Stimulated activated CD8-positive, alpha-beta memory T cell treated with anti-CD3 and anti-CD28 coated beads, Interleukin-7, amount 100 ng/mL, for 4 hours (primary cell): ENCODE results near the gene TFDP1.

Source experiments
- DNase-seq, 2 donors: peaks; one replicate each; pipeline ENCODE4 v3.0.0-alpha.2; 2020; ENCODE audit warnings: low read depth in 2 of 2

TFDP1 gene

DNA sequence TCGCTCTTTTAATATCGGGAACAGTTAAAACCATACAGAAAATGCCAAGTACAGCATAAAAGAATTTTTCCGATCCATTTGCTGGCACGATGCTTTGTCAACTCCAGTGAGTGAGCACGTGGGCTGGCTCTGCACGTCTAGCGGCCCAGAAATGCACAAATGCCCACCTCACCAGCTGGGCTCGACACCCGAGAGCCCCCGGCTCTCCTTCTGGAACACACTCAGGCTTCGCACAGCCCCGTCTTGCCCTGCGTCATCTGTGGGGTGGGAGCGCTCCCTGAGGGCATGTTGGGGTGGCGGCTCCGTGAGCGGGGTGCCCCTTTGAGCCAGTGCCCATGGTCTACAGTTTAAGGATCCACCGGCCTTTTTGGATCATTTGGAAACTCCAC lies 48.9 kb downstream of the TFDP1 start:
- no peak for DNase-seq

DNA sequence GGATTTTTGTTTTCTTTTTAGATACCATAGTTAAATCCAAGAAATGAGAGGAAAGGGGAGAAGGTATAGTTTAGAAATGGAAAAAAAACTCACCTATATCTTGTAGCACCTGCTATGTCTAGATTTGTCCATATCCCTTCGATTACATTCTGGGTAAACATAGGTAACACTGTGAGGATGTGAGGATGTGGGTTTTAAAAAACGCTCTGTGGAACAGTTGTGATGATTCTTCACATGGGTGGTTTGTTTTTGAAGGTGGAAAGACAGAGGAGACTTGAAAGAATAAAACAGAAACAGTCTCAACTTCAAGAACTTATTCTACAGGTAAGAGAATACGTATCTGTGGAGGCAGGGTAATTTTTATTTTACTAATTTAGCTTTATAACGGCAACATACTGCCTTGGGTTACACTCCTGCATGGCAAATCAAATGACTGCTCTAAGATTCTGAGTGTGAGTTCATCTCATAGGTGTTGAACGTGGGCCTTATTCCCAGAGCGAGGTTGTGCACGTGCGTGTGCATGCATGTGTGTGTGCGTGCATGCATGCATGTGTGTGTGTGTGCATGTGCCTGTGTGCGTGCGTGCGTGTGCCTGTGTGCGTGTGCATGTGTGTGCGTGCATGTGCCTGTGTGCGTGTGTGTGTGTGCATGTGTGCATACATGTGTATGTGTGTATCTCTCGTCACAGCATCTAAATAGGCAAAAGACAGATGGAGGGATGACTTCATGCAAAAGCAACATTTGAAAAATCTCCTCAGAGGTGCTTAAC lies 49.9 kb downstream of the TFDP1 start:
- no peak for DNase-seq

DNA sequence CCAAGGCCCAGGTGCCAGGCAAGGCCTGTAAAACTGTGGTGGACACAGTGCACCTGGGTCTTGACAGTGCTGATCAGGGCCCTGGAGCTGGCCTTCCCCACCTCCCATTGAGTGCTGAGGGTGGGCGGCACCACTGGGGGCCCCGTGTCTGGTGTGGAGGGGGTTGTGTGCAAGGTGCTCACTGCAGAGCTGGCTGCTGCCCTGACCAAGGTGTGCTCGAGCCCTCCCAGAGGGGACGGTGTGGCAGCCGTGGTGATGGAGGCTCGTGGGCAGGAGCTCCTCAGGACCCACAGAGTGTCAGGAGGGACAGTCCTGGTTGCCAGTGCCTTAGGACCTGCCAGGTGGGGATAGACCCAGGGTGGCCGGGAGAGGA lies 50.5 kb downstream of the TFDP1 start:
- no peak for DNase-seq

GRCh38 chr13:113635709-113636108 lies 51.2 kb downstream of the TFDP1 start:
- no peak for DNase-seq

- DNase-seq: no peak
Observed at GRCh38 chr13:113636266-113636963, 51.9 kb downstream of the TFDP1 start.

GRCh38 chr13:113637262-113638160 lies 53.0 kb downstream of the TFDP1 start:
- no peak for DNase-seq

GRCh38 chr13:113638173-113638746 lies 53.7 kb downstream of the TFDP1 start:
- no peak for DNase-seq

DNA sequence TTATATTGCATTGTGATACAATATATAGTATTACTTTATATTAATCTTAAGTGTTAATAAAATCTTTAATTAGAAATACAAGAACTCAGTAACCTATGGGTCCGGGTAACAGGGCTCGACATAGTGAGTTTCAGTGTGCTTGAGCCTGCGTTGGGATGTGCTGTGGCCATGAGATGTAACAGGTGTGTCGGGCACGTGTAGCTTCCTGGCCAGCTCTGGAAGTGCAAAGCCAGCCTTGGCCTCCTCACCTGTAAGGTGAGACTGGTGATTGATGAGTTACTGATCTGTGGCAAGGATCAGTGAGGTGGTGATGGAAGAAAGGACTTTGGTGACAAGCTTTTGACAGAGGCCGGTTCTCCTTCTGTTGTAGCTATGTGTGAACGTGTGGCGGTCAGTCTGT lies 54.3 kb downstream of the TFDP1 start:
- DNase-seq: no peak

DNA sequence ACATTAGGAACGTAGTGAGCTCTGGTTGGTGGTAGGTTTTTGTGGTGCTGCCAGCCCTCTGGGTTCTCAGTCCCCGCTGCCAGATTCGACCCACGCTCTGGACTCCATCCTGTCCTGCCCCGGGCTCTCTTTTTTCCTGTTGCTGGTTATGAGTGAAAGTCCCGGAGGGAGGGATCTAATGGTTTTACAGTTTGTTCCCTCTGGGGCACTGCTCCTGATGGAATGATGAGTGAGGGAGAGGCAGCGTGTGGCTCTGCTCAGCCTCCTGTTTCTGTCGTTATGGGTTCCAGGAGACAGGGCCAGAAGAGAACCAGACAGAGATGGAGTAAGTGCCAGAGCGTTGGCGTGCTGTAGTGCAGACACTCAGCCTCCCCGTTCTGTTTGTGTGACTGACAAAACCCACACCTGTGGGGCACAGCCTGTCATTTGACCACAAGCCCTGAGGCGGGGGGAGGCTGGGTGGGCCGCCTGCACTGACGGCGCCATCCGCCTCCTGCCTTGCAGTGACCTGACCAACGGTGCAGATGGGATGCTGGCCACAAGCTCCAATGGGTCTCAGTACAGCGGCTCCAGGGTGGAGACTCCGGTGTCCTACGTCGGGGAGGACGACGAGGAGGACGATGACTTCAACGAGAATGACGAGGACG lies 55.2 kb downstream of the TFDP1 start:
- no peak for DNase-seq

DNA sequence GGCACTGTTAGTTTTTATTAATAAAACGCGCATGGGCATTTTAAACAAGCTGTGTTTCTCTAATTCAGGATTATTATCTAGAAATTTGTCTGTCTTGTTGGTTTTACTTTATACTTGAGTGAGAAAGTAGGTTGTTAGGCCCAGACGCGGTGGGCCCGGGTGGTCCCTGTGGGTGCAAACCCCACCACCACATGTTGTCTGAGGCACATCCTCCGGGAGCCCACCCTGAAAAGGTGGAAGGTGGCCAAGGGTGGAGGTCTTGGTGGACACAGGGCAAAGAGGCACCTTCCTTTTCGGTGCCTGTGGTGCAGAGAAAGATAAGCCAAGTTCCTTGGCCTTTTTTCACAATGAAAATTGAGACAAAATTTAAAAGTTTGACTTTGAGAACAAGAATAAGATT lies 56.9 kb downstream of the TFDP1 start:
- no peak for DNase-seq

DNA sequence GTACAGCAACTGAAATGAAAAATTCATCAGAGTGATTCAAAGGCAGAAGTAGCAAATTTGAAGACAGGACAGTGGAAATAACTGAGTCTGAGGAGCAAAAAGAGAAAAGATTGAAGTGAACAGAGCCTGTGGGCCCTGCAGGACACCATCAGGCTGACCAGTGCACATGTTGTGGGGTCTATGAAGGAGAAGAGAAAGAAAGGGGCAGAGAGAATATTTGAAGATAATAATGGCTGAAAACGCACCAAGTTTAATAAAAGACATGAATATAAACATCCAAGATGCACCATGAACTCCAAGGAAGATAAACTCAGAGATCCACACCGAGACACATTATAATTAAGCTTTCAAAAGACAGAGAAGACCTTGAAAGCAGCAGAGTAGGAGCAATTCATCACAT lies 58.0 kb downstream of the TFDP1 start:
- no peak for DNase-seq

- no peak for DNase-seq
Observed at GRCh38 chr13:113643593-113643992, 59.0 kb downstream of the TFDP1 start.

GRCh38 chr13:113644800-113645199 lies 60.2 kb downstream of the TFDP1 start:
- no peak for DNase-seq

GRCh38 chr13:113645329-113645728 lies 60.8 kb downstream of the TFDP1 start:
- DNase-seq: no peak

DNA sequence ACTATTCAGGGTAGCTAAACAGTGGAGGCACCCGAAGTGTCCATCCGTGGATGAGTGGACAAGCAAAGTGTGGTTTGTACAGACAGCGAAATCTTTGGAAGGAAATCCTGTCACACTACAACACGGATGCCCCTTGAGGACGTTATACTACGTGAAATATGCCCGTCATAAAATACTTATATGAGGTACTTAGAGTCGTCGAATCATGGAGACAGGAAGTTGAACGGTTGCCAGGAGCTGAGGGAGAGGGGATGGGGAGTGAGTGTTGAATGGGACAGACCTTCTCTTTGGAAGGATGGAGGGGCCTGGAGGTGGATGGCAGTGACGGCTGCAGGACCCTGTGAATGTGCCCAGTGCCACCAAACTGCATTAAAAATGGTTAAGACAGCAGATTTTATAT lies 61.8 kb downstream of the TFDP1 start:
- DNase-seq: no peak

DNA sequence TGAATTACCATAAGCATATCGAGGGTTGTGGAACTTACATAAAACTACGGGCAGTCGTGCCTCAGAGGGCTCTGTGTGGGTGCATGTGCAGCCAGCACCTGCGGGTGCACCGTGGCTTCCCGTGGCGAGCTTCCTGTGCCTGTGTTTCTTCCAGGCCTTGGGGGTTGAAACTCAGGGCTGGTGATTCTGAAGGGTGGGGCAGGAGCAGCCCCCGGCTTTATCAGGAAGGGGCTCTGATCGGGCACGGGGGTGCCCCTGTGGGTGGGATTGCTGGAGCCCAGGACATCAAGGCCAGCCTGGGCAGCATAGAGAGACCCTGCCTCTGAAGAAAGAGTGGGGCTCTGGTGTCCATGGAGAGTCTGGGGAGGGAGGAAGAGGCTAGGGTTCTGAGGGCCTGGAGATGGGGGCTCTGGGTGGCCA lies 62.4 kb downstream of the TFDP1 start:
- DNase-seq: no peak

GRCh38 chr13:113647351-113648215 lies 63.0 kb downstream of the TFDP1 start:
- no peak for DNase-seq

DNA sequence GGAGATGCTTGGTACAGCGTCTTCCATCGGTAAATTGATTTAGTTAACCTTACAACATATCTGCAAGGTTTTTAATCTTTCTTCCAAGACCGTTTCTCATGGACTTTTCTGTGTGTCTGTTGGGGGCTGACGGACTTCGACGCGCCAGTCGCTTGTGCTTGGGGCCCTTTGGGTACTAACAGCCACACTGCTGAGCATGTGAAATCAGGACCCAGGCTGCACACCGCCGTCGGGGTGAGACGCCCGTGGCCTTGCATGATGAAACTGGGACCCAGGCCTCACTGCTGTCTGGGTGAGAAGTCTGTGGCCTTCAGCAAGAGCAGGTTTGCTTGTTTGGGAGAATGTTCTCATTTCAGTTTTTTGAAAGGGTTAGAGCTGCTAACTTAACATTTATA lies 63.7 kb downstream of the TFDP1 start:
- no peak for DNase-seq

- no peak for DNase-seq
Observed at GRCh38 chr13:113649212-113649611, 64.7 kb downstream of the TFDP1 start.

DNA sequence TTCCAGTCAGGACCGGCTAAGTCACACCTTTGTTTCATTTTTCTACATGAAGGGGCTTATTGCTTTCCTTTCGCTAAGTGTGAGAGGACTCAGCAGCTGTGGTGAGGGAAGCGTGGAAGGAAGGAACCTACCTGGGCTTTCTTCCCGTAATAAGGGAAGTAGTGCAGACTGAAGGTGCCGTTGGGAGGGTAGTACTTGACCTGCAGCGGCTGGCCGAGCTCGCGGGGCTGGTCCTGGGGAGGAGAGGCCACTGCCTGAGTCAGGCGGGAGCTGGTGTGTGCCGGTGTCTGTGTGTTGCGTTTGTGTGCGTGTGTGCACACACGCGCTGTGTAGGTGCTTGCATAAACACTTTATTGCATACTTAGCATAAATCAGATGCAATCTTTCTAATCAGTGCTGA lies 65.7 kb downstream of the TFDP1 start:
- DNase-seq: no peak

DNA sequence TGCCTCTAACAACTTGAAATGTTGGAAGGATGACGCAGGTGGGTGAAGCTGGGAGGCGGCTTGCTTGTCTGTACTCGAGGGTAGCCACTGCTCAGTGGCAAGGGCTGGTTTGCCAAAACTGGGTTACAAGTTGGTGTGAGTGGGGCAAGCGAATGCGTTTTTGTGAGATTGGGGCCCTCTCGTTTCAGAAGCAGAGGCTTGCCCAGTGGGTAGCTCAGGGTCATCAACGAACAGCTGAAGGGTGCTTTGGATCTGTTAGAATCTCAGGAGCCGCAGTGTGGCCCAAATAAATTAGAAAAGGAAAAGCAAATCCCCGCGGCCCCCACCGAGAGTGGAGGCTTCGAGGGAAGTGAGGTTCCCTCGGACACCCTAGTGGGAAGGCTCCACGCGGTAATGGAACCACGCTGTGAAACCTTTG lies 66.2 kb downstream of the TFDP1 start:
- no peak for DNase-seq
